CD4-positive, alpha-beta T cell (primary cell): ENCODE measurements around the gene DTNBP1. TPM values are rescaled to one million over a fixed set of nuclear protein-coding genes. Genes with fewer than 3 reads are reported as not detected.

Experiments
- ATAC-seq: fragments of 200-7000 bp; cut with Tn5 transposase; one replicate; pipeline ENCODE4 v1.10.0; 2022; ENCODE audit warnings: mild to moderate bottlenecking; ENCODE audit not compliant: poor library complexity
- CTCF ChIA-PET: fragments of 350-600 bp; sonication (Branson Sonifier 250); formaldehyde crosslinking; loops from one replicate; lab custom pipeline; 2021; ENCODE audit warnings: antibody characterized with exemption, inconsistent platforms; lab: Charles Lee
- POLR2A ChIA-PET: fragments of 350-600 bp; sonication (Branson Sonifier 250); formaldehyde crosslinking; loops from one replicate; lab custom pipeline; 2021; ENCODE audit warnings: antibody characterized with exemption, inconsistent platforms; lab: Charles Lee
- DNase-seq, 14 experiments: peaks; one replicate each; pipeline ENCODE4 v3.0.0-alpha.2; 2013 to 2020; ENCODE audit warnings: mixed read lengths in 2 of 14
- H3K27ac ChIP-seq, 2 donors: one replicate each; pipeline versions ENCODE4 v1.5.1 to v1.7.0; 2013; ENCODE audit warnings: low read length in 2 of 2, low read depth in 1 of 2, mild to moderate bottlenecking in 1 of 2
- H3K27me3 ChIP-seq, 2 experiments: 1 replicate in 1 of 2; 2 replicates in 1 of 2; pipeline versions ENCODE4 v1.6.1 to v1.7.0; 2013; ENCODE audit warnings: low read length in 2 of 2, control low read depth in 1 of 2, mild to moderate bottlenecking in 1 of 2, moderate library complexity in 1 of 2; ENCODE audit not compliant: insufficient read depth in 2 of 2, control insufficient read depth in 1 of 2
- H3K36me3 ChIP-seq: one replicate; pipeline ENCODE4 v1.6.1; 2013; ENCODE audit warnings: low read length, control low read depth; ENCODE audit not compliant: insufficient read depth
- H3K4me1 ChIP-seq: one replicate; pipeline ENCODE4 v1.6.1; 2013; ENCODE audit warnings: low read length, control low read depth; ENCODE audit not compliant: insufficient read depth
- H3K4me3 ChIP-seq: one replicate; pipeline ENCODE4 v1.5.1; 2013; ENCODE audit warnings: mild to moderate bottlenecking, low read length, moderate library complexity
- H3K9me3 ChIP-seq, 2 experiments: 1 replicate in 1 of 2; 2 replicates in 1 of 2; pipeline versions ENCODE4 v1.6.1 to v1.7.0; 2013; ENCODE audit warnings: low read length in 2 of 2, mild to moderate bottlenecking in 2 of 2, control low read depth in 1 of 2, moderate library complexity in 1 of 2; ENCODE audit not compliant: control insufficient read depth in 1 of 2, insufficient read depth in 1 of 2
- H3K27ac Mint-ChIP-seq: one replicate; pipeline ENCODE4 v1.8.0; 2020; ENCODE audit warnings: mixed read lengths
- H3K27me3 Mint-ChIP-seq: one replicate; pipeline ENCODE4 v1.8.0; 2021; ENCODE audit warnings: mixed read lengths
- H3K36me3 Mint-ChIP-seq: one replicate; pipeline ENCODE4 v1.8.0; 2021; ENCODE audit warnings: low read depth, mixed read lengths
- H3K4me1 Mint-ChIP-seq: one replicate; pipeline ENCODE4 v1.8.0; 2021; ENCODE audit warnings: low read depth, mixed read lengths
- H3K4me3 Mint-ChIP-seq: one replicate; pipeline ENCODE4 v1.8.0; 2020; ENCODE audit warnings: mild to moderate bottlenecking, mixed read lengths
- H3K9me3 Mint-ChIP-seq: one replicate; pipeline ENCODE4 v1.8.0; 2020; ENCODE audit warnings: mixed read lengths
- intact Hi-C, 2 experiments: fragments of 100-400 bp; cut with DNase I in 1 of 2; cut with micrococcal nuclease in 1 of 2; formaldehyde crosslinking; loops; one replicate each; pipeline versions ENCODE4 v1.15.1 to v1.9.0; 2023 to 2025; cut with DNase I, micrococcal nuclease
- total RNA-seq, 174 experiments: library from RNA in 2 of 174; stranded (reverse) in 2 of 174; gene quantifications; one replicate each; pipeline ENCODE4 v1.2.3 and lab custom pipeline; 2021 to 2026
- TF ChIP-seq, protein P1 (sequence below): fragments of 200-600 bp; IDR thresholded peaks from one replicate; pipeline ENCODE4 v1.8.0; 2022; ENCODE audit warnings: antibody characterized with exemption, mild to moderate bottlenecking

The DTNBP1 gene
- total RNA-seq, 2 experiments from 2014 or later, result 14.5 to 14.7 TPM

DNA sequence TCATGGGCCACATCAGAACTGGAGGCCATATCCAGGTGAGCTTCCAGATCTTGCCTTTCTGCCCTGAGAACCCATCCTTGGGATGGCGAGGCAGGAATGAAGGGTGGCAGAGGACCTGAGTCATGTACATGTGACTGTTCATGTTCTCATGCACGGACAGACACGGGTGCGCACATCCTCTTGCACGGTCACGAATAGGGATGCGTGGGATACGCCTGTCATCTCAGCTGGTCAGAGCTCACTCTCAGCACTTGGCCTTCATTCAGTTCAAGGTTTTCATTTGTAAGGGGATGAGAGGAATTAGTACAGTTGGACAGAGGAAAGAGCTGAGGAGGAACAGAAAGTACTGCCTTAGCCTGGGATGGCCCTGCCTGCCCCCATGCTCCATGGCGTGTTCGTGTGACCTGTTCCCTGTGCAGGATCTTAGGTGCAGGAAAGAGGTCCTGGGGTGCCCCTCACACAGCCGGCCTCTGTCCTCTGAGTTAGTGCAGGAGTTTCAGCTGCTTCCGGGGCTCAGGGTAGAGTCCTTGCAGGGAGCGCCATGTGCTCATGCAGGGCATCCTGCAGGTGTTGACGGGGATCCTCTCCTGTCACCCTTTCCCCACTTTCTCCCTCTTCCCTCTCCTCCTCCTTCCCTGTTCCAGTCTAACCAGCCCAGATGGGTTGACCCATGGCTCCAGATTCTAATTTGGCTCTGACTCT, 173.4 kb downstream of the DTNBP1 start:
- peaks cover 45% of the 10 kb centered on the region for H3K36me3 Mint-ChIP-seq
- Histone ChIP-seq H3K36me3 (peaks cover 23% of the 10 kb centered on the region), H3K9me3 (no peaks in the 10 kb centered on the region), H3K27ac (peak overlapping the region in 1 of 2 donors; percentile 22), H3K4me3 (no peak overlapping the region), H3K4me1 (peaks cover 7% of the 10 kb centered on the region), H3K27me3 (no peaks in the 10 kb centered on the region)
- DNase-seq, result peak in 1 of 14 experiments; percentile 15
- H3K4me1 Mint-ChIP-seq, result peaks cover 55% of the 10 kb centered on the region
- no peaks in the 10 kb centered on the region for H3K9me3 Mint-ChIP-seq
- ATAC-seq, result no peak
- no peak overlapping the region for H3K4me3 Mint-ChIP-seq
- CTCF ChIA-PET, result no interaction called here
- intact Hi-C loops, result no loop called here
- TF ChIP-seq, protein P1, sequence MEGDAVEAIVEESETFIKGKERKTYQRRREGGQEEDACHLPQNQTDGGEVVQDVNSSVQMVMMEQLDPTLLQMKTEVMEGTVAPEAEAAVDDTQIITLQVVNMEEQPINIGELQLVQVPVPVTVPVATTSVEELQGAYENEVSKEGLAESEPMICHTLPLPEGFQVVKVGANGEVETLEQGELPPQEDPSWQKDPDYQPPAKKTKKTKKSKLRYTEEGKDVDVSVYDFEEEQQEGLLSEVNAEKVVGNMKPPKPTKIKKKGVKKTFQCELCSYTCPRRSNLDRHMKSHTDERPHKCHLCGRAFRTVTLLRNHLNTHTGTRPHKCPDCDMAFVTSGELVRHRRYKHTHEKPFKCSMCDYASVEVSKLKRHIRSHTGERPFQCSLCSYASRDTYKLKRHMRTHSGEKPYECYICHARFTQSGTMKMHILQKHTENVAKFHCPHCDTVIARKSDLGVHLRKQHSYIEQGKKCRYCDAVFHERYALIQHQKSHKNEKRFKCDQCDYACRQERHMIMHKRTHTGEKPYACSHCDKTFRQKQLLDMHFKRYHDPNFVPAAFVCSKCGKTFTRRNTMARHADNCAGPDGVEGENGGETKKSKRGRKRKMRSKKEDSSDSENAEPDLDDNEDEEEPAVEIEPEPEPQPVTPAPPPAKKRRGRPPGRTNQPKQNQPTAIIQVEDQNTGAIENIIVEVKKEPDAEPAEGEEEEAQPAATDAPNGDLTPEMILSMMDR, result no peak
- POLR2A ChIA-PET, result no interaction called here
- H3K27ac Mint-ChIP-seq, result peak overlapping the region; percentile 28
- H3K27me3 Mint-ChIP-seq, result no peaks in the 10 kb centered on the region

DNA sequence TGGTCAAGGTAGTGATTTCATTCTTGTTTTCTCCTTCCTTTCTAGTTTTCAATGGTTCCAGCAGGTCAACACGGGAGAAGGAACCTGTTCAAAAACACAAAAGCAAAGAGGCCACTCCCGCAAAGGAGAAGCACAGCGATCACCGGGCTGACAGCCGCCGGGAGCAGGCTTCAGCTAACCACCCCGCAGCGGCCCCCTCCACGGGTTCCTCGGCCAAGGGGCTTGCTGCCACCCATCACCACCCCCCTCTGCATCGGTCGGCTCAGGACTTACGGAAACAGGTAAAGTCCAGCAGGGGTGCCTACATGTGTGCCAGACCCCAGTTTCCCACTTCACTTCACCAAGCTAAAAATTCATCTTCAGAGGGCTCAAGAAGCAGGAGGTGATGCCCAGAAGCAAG, 175.6 kb downstream of the DTNBP1 start:
- Histone ChIP-seq H3K9me3 (no peaks in the 10 kb centered on the region), H3K4me1 (peaks cover 7% of the 10 kb centered on the region), H3K27me3 (no peaks in the 10 kb centered on the region), H3K27ac (no peak overlapping the region), H3K36me3 (peaks cover 23% of the 10 kb centered on the region), H3K4me3 (no peak overlapping the region)
- POLR2A ChIA-PET, result no interaction called here
- CTCF ChIA-PET, result no interaction called here
- Mint-ChIP-seq H3K27ac (no peak overlapping the region), H3K4me3 (no peak overlapping the region), H3K4me1 (peaks cover 67% of the 10 kb centered on the region), H3K27me3 (no peaks in the 10 kb centered on the region), H3K9me3 (no peaks in the 10 kb centered on the region), H3K36me3 (peaks cover 40% of the 10 kb centered on the region)
- intact Hi-C loops, result no loop called here
- TF ChIP-seq, protein P1, result no peak
- ATAC-seq (no peak), DNase-seq (no peak)

DNA sequence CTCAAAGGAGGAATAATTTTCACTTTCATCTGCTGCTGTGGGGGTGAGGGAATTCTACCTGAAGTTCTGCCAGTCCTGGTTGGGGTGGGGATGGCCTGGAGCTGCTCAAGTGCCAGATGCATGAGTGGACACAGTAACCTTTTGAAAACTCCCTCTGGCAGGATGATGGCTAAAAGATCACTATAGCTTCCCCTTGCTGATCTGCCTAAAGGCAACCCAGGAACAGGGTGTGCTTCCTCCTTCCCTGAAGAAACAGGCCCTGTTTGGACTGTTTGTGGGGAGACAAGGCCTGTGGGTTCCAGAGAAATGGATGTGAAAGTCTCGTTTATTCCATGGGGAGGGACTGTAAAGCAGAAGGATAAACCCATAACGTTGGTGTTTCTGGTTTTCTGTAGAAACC, 176.9 kb downstream of the DTNBP1 start:
- Histone ChIP-seq H3K4me1 (peaks cover 4% of the 10 kb centered on the region), H3K27me3 (no peaks in the 10 kb centered on the region), H3K36me3 (peaks cover 23% of the 10 kb centered on the region), H3K27ac (no peak overlapping the region), H3K9me3 (no peaks in the 10 kb centered on the region), H3K4me3 (no peak overlapping the region)
- peak overlapping the region; percentile 4 for H3K27ac Mint-ChIP-seq
- CTCF ChIA-PET, result interaction anchor here (0.7 kb wide), 2 partner anchors 108 to 735 kb away, joined by 3 read pairs; no protein-coding TSS in a partner anchor
- no peak overlapping the region for H3K4me3 Mint-ChIP-seq
- H3K4me1 Mint-ChIP-seq, result peaks cover 66% of the 10 kb centered on the region
- TF ChIP-seq, protein P1, result no peak
- H3K9me3 Mint-ChIP-seq, result no peaks in the 10 kb centered on the region
- no peaks in the 10 kb centered on the region for H3K27me3 Mint-ChIP-seq
- POLR2A ChIA-PET, result no interaction called here
- ATAC-seq (no peak), DNase-seq (no peak)
- peaks cover 35% of the 10 kb centered on the region for H3K36me3 Mint-ChIP-seq
- intact Hi-C loops, result no loop called here
